Lower leg skin (tissue), 3 donors: ENCODE data around the gene INHBE.

ENCODE experiments used
- CTCF ChIP-seq, 3 donors: fragments of 450-650 bp; IDR thresholded peaks; one replicate each; pipeline ENCODE4 v1.5.1; 2016; ENCODE audit warnings: antibody characterized with exemption in 3 of 3, mild to moderate bottlenecking in 3 of 3, moderate library complexity in 2 of 3
- POLR2A ChIP-seq, 2 donors: fragments of 450-650 bp; IDR thresholded peaks; one replicate each; pipeline ENCODE4 v1.6.1; 2016 to 2017; ENCODE audit warnings: antibody characterized with exemption in 2 of 2, mild to moderate bottlenecking in 1 of 2, moderate library complexity in 1 of 2

GRCh38 chr12:57452181-57452936, 2.7 kb upstream of the INHBE start:
- TF ChIP-seq CTCF (IDR thresholded peaks at IDR 0.05) = no peak
- TF ChIP-seq POLR2A (IDR thresholded peaks at IDR 0.05) = no peak
